Panc1 (cell line): ENCODE results near the gene DIP2C. TPM values are rescaled to one million over a fixed set of nuclear protein-coding genes. Genes with fewer than 3 reads are reported as not detected.

Experiments
- ATAC-seq: fragments of 200-7000 bp; cut with Tn5 transposase; 2 replicates; pipeline ENCODE4 v1.9.1; 2020; ENCODE audit warnings: mild to moderate bottlenecking, moderate library complexity
- BruUV-seq: library from RNA; stranded (reverse); fragments of 400-500 nt; replicated peaks from 2 replicates; lab custom pipeline; 2021; lab: Mats Ljungman, UMichigan
- CTCF ChIA-PET: fragments of 300-600 bp; sonication (Branson Sonifier 250); formaldehyde crosslinking; loops from one replicate; lab custom pipeline; 2022; ENCODE audit warnings: antibody characterized with exemption; lab: Charles Lee
- POLR2A ChIA-PET: fragments of 300-600 bp; sonication (Branson Sonifier 250); formaldehyde crosslinking; loops from one replicate; lab custom pipeline; 2022; ENCODE audit warnings: antibody characterized with exemption; lab: Charles Lee
- DNase-seq: peaks from one replicate; pipeline ENCODE4 v3.0.0-alpha.2; 2010; ENCODE audit warnings: low read depth, low spot score
- H3K27ac ChIP-seq: 2 replicates; pipeline ENCODE4 v1.5.1; 2011; ENCODE audit warnings: mild to moderate bottlenecking, low read length, inconsistent platforms
- H3K27me3 ChIP-seq: fragments of 200-500 bp; sonication (Bioruptor generic); 2 replicates; pipeline ENCODE4 v1.6.0; 2014; ENCODE audit warnings: low read length, inconsistent platforms; ENCODE audit not compliant: control insufficient read depth, insufficient read depth
- H3K36me3 ChIP-seq: fragments of 200-500 bp; sonication (Bioruptor generic); 2 replicates; pipeline ENCODE4 v1.5.1; 2014; ENCODE audit warnings: inconsistent platforms, mild to moderate bottlenecking, low read length, moderate library complexity; ENCODE audit not compliant: control insufficient read depth, insufficient read depth
- H3K4me1 ChIP-seq: 2 replicates; pipeline ENCODE4 v1.5.1; 2011; ENCODE audit warnings: inconsistent platforms, mild to moderate bottlenecking, low read length, moderate library complexity; ENCODE audit not compliant: control insufficient read depth, insufficient read depth
- H3K4me3 ChIP-seq, 2 experiments: 2 replicates each; pipeline ENCODE4 v1.5.1; 2011 to 2012; ENCODE audit warnings: low read depth in 2 of 2, low read length in 2 of 2, mild to moderate bottlenecking in 2 of 2, inconsistent platforms in 1 of 2, moderate library complexity in 1 of 2
- H3K9me3 ChIP-seq: fragments of 200-500 bp; sonication (Bioruptor generic); 2 replicates; pipeline ENCODE4 v1.5.1; 2014; ENCODE audit warnings: low read depth, mild to moderate bottlenecking, inconsistent platforms, low read length, moderate library complexity; ENCODE audit not compliant: control insufficient read depth, insufficient read depth
- CTCF ChIP-seq: fragments of 450-650 bp; IDR thresholded peaks from 2 replicates; pipeline ENCODE4 v1.5.1; 2017; ENCODE audit warnings: mild to moderate bottlenecking
- POLR2AphosphoS5 ChIP-seq: IDR thresholded peaks from 2 replicates; pipeline ENCODE4 v1.6.1; 2012; ENCODE audit warnings: mild to moderate bottlenecking, low read depth, low read length, moderate library complexity
- REST ChIP-seq, 2 experiments: IDR thresholded peaks; 2 replicates each; pipeline ENCODE4 v1.6.1; 2011 to 2012; ENCODE audit warnings: low read depth in 2 of 2, control low read depth in 1 of 2, low read length in 1 of 2, mild to moderate bottlenecking in 1 of 2, moderate library complexity in 1 of 2; ENCODE audit not compliant: insufficient read depth in 1 of 2
- SIN3A ChIP-seq: IDR thresholded peaks from 2 replicates; pipeline ENCODE4 v1.6.1; 2012; ENCODE audit warnings: low read depth, mild to moderate bottlenecking, low read length, moderate library complexity, borderline replicate concordance; ENCODE audit not compliant: insufficient read depth
- TCF7L2 ChIP-seq: IDR thresholded peaks from 2 replicates; pipeline ENCODE4 v1.6.1; 2011; ENCODE audit warnings: mild to moderate bottlenecking, low read depth, low read length, inconsistent platforms
- in situ Hi-C: cut with HindIII; loops from 2 replicates; pipeline ENCODE4 v1.10.0; 2016; ENCODE audit warnings: low sequenced_read_pairs, low pct_unique_long_range_greater_than_20kb
- intact Hi-C: fragments of 100-400 bp; cut with micrococcal nuclease; formaldehyde crosslinking; loops from one replicate; pipeline ENCODE4 v1.10.0; 2022; ENCODE audit not compliant: unreplicated experiment
- total RNA-seq: library from RNA; stranded (reverse); gene quantifications from one replicate; pipeline ENCODE4 v1.2.1, GENCODE V29; 2021; ENCODE audit not compliant: unreplicated experiment

Gene DIP2C
- total RNA-seq, 1 experiment from 2014 or later: 13.2 TPM

- no peak for DNase-seq
- no peak overlapping the region for H3K27ac ChIP-seq
- H3K9me3 ChIP-seq: no peaks in the 10 kb centered on the region
- H3K4me1 ChIP-seq: no peaks in the 10 kb centered on the region; the same call in 1 of the 2 replicates
- no peak for ATAC-seq
- in situ Hi-C loops: no loop called here
- TF ChIP-seq TCF7L2 (no peak), POLR2AphosphoS5 (no peak), CTCF (no peak), SIN3A (no peak), REST (IDR thresholded peaks at IDR 0.05; ENCODE audit: insufficient read depth in 1 of 2, low read depth in 2 of 2, low read length in 1 of 2) (no peak)
- intact Hi-C loops: no loop called here
- H3K4me3 ChIP-seq: no peak overlapping the region
- no peaks in the 10 kb centered on the region for H3K27me3 ChIP-seq
- POLR2A ChIA-PET: no interaction called here
- BruUV-seq: no TSS peak
- CTCF ChIA-PET: no interaction called here
- H3K36me3 ChIP-seq: no peaks in the 10 kb centered on the region
These were observed 315.8 kb downstream of the DIP2C start for GRCh38 chr10:373526-374309.

GRCh38 chr10:373015-373414, 316.5 kb downstream of the DIP2C start:
- CTCF ChIA-PET: no interaction called here
- no peak for TF ChIP-seq CTCF
- no peak for TF ChIP-seq POLR2AphosphoS5
- TF ChIP-seq REST (IDR thresholded peaks at IDR 0.05; ENCODE audit: insufficient read depth in 1 of 2, low read depth in 2 of 2, low read length in 1 of 2): no peak
- no TSS peak for BruUV-seq
- H3K4me1 ChIP-seq: no peaks in the 10 kb centered on the region; the same call in 1 of the 2 replicates
- H3K9me3 ChIP-seq: no peaks in the 10 kb centered on the region
- H3K27ac ChIP-seq: no peak overlapping the region
- no peak overlapping the region for H3K4me3 ChIP-seq
- ATAC-seq (no peak), DNase-seq (no peak)
- POLR2A ChIA-PET: no interaction called here
- in situ Hi-C loops (no loop called here), intact Hi-C loops (no loop called here)
- no peaks in the 10 kb centered on the region for H3K36me3 ChIP-seq
- no peaks in the 10 kb centered on the region for H3K27me3 ChIP-seq
